SK-N-SH treated with all-trans-retinoic acid at 6 μM for 48 hours (cell line): ENCODE measurements around the gene DPYD.

Experiments used
- ATAC-seq: fragments of 200-7000 bp; cut with Tn5 transposase; 3 replicates; pipeline ENCODE4 v1.9.1; 2020; ENCODE audit warnings: mild to moderate bottlenecking, moderate library complexity
- ARNTL ChIP-seq: fragments of 450-650 bp; formaldehyde crosslinking; IDR thresholded peaks from 2 replicates; pipeline ENCODE4 v1.5.0; 2020; ENCODE audit warnings: low read depth, mild to moderate bottlenecking, moderate library complexity, borderline replicate concordance
- CREB5 ChIP-seq: fragments of 250-450 bp; sonication (Bioruptor Pico); IDR thresholded peaks from 2 replicates; pipeline ENCODE4 v1.5.1; 2020; ENCODE audit warnings: low read depth, mild to moderate bottlenecking, moderate library complexity
- CSRNP3 ChIP-seq: fragments of 250-450 bp; sonication (Bioruptor Pico); IDR thresholded peaks from 2 replicates; pipeline ENCODE4 v1.5.1; 2021; ENCODE audit warnings: mild to moderate bottlenecking, moderate library complexity
- ESRRG ChIP-seq: fragments of 250-450 bp; sonication (Bioruptor Pico); IDR thresholded peaks from 2 replicates; pipeline ENCODE4 v1.6.1; 2021; ENCODE audit warnings: mild to moderate bottlenecking
- GLIS3 ChIP-seq: fragments of 250-450 bp; sonication (Bioruptor Pico); IDR thresholded peaks from 2 replicates; pipeline ENCODE4 v1.5.0; 2020; ENCODE audit warnings: mild to moderate bottlenecking, moderate library complexity
- ISL1 ChIP-seq: fragments of 250-450 bp; sonication (Bioruptor Pico); IDR thresholded peaks from 2 replicates; pipeline ENCODE4 v2.1.2; 2022; ENCODE audit warnings: mild to moderate bottlenecking, moderate library complexity
- OSR1 ChIP-seq: fragments of 250-450 bp; sonication (Bioruptor Pico); IDR thresholded peaks from 2 replicates; pipeline ENCODE4 v1.8.0; 2022; ENCODE audit warnings: moderate library complexity, mild to moderate bottlenecking, inconsistent platforms
- PATZ1 ChIP-seq: fragments of 250-450 bp; sonication (Bioruptor Pico); IDR thresholded peaks from 2 replicates; pipeline ENCODE4 v1.8.0; 2020; ENCODE audit warnings: mild to moderate bottlenecking, moderate library complexity, borderline replicate concordance
- POU6F1 ChIP-seq: fragments of 250-450 bp; sonication (Bioruptor Pico); IDR thresholded peaks from 2 replicates; pipeline ENCODE4 v1.8.0; 2021; ENCODE audit warnings: low read depth, mild to moderate bottlenecking, moderate library complexity, borderline replicate concordance
- RARB ChIP-seq: fragments of 250-450 bp; sonication (Bioruptor Pico); IDR thresholded peaks from 2 replicates; pipeline ENCODE4 v1.8.0; 2021; ENCODE audit warnings: mild to moderate bottlenecking, moderate library complexity
- TCF4 ChIP-seq: fragments of 250-450 bp; sonication (Bioruptor Pico); IDR thresholded peaks from 2 replicates; pipeline ENCODE4 v1.8.0; 2021; ENCODE audit warnings: mild to moderate bottlenecking, moderate library complexity, borderline replicate concordance
- TSHZ2 ChIP-seq: fragments of 250-450 bp; sonication (Bioruptor Pico); IDR thresholded peaks from 2 replicates; pipeline ENCODE4 v1.5.0; 2020; ENCODE audit warnings: mild to moderate bottlenecking, moderate library complexity
- ZFP30 ChIP-seq: fragments of 450-650 bp; formaldehyde crosslinking; IDR thresholded peaks from 2 replicates; pipeline ENCODE4 v1.5.0; 2022; ENCODE audit warnings: mild to moderate bottlenecking, moderate library complexity
- ZNF565 ChIP-seq: fragments of 450-650 bp; formaldehyde crosslinking; conservative IDR thresholded peaks from 2 replicates; pipeline ENCODE4 v1.5.0; 2020; ENCODE audit warnings: low read depth, mild to moderate bottlenecking, moderate library complexity
- ZNF70 ChIP-seq: fragments of 450-650 bp; formaldehyde crosslinking; IDR thresholded peaks from 2 replicates; pipeline ENCODE4 v1.5.0; 2020; ENCODE audit warnings: mild to moderate bottlenecking, moderate library complexity

The DPYD gene

GRCh38 chr1:97577613-97578012 is 343.2 kb downstream of the DPYD start:
- no peak for TF ChIP-seq ESRRG (CRISPR knock-in tag)
- TF ChIP-seq CREB5 (CRISPR knock-in tag), result no peak
- TF ChIP-seq POU6F1 (CRISPR knock-in tag), result no peak
- TF ChIP-seq ARNTL (CRISPR knock-in tag), result no peak
- ATAC-seq, result no peak

GRCh38 chr1:97573553-97573952 is 347.3 kb downstream of the DPYD start:
- no peak for ATAC-seq
- TF ChIP-seq TSHZ2 (CRISPR knock-in tag), result no peak
- peak; percentile 62; the same call in 1 of the 2 replicates for TF ChIP-seq ZNF70 (CRISPR knock-in tag)
- no peak for TF ChIP-seq ZFP30 (CRISPR knock-in tag)
- TF ChIP-seq ESRRG (CRISPR knock-in tag), result no peak
- TF ChIP-seq OSR1 (CRISPR knock-in tag), result no peak

- no peak for ATAC-seq
- TF ChIP-seq OSR1 (CRISPR knock-in tag) (no peak), RARB (CRISPR knock-in tag) (no peak), PATZ1 (CRISPR knock-in tag) (no peak), ISL1 (no peak), ARNTL (CRISPR knock-in tag) (no peak)
- TF ChIP-seq, all 23 proteins: peak for 0
These were observed 348.3 kb downstream of the DPYD start for GRCh38 chr1:97572561-97572960.

GRCh38 chr1:97571760-97572159 is 349.1 kb downstream of the DPYD start:
- TF ChIP-seq RARB (CRISPR knock-in tag), result no peak
- TF ChIP-seq ZNF565 (CRISPR knock-in tag), result no peak
- no peak for TF ChIP-seq CREB5 (CRISPR knock-in tag)
- no peak for TF ChIP-seq ARNTL (CRISPR knock-in tag)
- TF ChIP-seq CSRNP3 (CRISPR knock-in tag), result no peak
- no peak for TF ChIP-seq TCF4
- TF ChIP-seq GLIS3 (CRISPR knock-in tag), result no peak
- TF ChIP-seq TSHZ2 (CRISPR knock-in tag), result no peak
- TF ChIP-seq ZFP30 (CRISPR knock-in tag), result no peak
- no peak for ATAC-seq
